ENCODE results near the gene YTHDC2. TPM values are rescaled to one million over a fixed set of nuclear protein-coding genes. Genes with fewer than 3 reads are reported as not detected.

The YTHDC2 gene
- total RNA-seq, 1 donor from 2014 or later, result 7.3 TPM

GRCh38 chr5:113488645-113489184 is 24.8 kb upstream of the YTHDC2 start:
- TF ChIP-seq, protein P1, sequence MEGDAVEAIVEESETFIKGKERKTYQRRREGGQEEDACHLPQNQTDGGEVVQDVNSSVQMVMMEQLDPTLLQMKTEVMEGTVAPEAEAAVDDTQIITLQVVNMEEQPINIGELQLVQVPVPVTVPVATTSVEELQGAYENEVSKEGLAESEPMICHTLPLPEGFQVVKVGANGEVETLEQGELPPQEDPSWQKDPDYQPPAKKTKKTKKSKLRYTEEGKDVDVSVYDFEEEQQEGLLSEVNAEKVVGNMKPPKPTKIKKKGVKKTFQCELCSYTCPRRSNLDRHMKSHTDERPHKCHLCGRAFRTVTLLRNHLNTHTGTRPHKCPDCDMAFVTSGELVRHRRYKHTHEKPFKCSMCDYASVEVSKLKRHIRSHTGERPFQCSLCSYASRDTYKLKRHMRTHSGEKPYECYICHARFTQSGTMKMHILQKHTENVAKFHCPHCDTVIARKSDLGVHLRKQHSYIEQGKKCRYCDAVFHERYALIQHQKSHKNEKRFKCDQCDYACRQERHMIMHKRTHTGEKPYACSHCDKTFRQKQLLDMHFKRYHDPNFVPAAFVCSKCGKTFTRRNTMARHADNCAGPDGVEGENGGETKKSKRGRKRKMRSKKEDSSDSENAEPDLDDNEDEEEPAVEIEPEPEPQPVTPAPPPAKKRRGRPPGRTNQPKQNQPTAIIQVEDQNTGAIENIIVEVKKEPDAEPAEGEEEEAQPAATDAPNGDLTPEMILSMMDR (conservative IDR thresholded peaks at IDR 0.05; ENCODE audit: low read depth, low read length), result no peak
- no peak for DNase-seq (ENCODE audit: low read depth)
- peak overlapping the region; percentile 77 for H3K4me3 ChIP-seq (ENCODE audit: low read depth, low read length)

GRCh38 chr5:113489299-113489698 is 24.2 kb upstream of the YTHDC2 start:
- no peak overlapping the region for H3K4me3 ChIP-seq (ENCODE audit: low read depth, low read length)
- TF ChIP-seq, protein P1 (conservative IDR thresholded peaks at IDR 0.05; ENCODE audit: low read depth, low read length), result no peak
- peak; percentile 94 for DNase-seq (ENCODE audit: low read depth)

- TF ChIP-seq, protein P1 (conservative IDR thresholded peaks at IDR 0.05; ENCODE audit: low read depth, low read length), result no peak
- DNase-seq (ENCODE audit: low read depth), result no peak
- no peak overlapping the region for H3K4me3 ChIP-seq (ENCODE audit: low read depth, low read length)
Measured at GRCh38 chr5:113490317-113490716, 23.2 kb upstream of the YTHDC2 start.

- TF ChIP-seq, protein P1 (conservative IDR thresholded peaks at IDR 0.05; ENCODE audit: low read depth, low read length), result no peak
- no peak overlapping the region for H3K4me3 ChIP-seq (ENCODE audit: low read depth, low read length)
Measured at GRCh38 chr5:113491022-113491421, 22.5 kb upstream of the YTHDC2 start.

DNA sequence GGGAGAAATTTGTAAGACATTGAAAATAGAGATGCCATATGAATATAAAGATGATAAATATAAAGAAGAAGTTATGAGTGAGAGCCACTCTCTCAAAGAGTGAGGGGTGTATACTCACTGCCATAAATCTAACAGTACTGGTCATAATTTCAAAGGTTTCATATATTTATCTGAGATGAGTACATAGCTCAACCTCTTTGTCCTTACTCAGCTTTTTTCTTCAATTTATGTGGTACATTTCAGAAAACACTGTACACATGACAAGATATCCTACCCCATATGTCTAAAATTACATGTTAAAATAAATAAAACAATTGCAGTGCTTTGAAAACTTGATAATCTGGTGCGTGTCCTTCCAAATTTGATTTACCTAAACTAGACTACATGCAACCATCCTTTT is 20.0 kb upstream of the YTHDC2 start:
- DNase-seq (ENCODE audit: low read depth), result no peak
- TF ChIP-seq, protein P1 (conservative IDR thresholded peaks at IDR 0.05; ENCODE audit: low read depth, low read length), result no peak

More at GRCh38 chr5:113491022-113491421, 22.5 kb upstream of the YTHDC2 start:
- no peak for DNase-seq (ENCODE audit: low read depth)

GRCh38 chr5:113495422-113495841 is 18.1 kb upstream of the YTHDC2 start:
- TF ChIP-seq, protein P1 (conservative IDR thresholded peaks at IDR 0.05; ENCODE audit: low read depth, low read length), result no peak
- no peak for DNase-seq (ENCODE audit: low read depth)
- no peak overlapping the region for H3K4me3 ChIP-seq (ENCODE audit: low read depth, low read length)

More for the DNA sequence above, 20.0 kb upstream of the YTHDC2 start:
- no peak overlapping the region for H3K4me3 ChIP-seq (ENCODE audit: low read depth, low read length)

- no peak overlapping the region for H3K4me3 ChIP-seq (ENCODE audit: low read depth, low read length)
- no peak for DNase-seq (ENCODE audit: low read depth)
- TF ChIP-seq, protein P1 (conservative IDR thresholded peaks at IDR 0.05; ENCODE audit: low read depth, low read length), result no peak
Measured at GRCh38 chr5:113502073-113502472, 11.4 kb upstream of the YTHDC2 start.
